ENCODE data around the gene SZT2.
"Not testable (repeated sequence)": the region's sequence is repeated elsewhere in the genome, so short reads cannot be mapped to it uniquely, and the experiment has no call there.

The SZT2 gene

GRCh38 chr1:43469932-43470331 is 80.2 kb downstream of the SZT2 start:
- no peaks in the 10 kb centered on the region for H3K4me1 ChIP-seq (ENCODE audit: control insufficient read depth, low read length)
- H3K36me3 ChIP-seq (ENCODE audit: control insufficient read depth, low read length), result no peaks in the 10 kb centered on the region
- peaks cover 21% of the 10 kb centered on the region for H3K27me3 ChIP-seq (ENCODE audit: control insufficient read depth, low read length)
- no peak for TF ChIP-seq EZH2phosphoT487 (IDR thresholded peaks at IDR 0.05; ENCODE audit: borderline replicate concordance, low read length)
- no peak for TF ChIP-seq CTCF (IDR thresholded peaks at IDR 0.05; ENCODE audit: low read depth, low read length, poor library complexity, severe bottlenecking)
- no peaks in the 10 kb centered on the region for H3K9me2 ChIP-seq (replicated peaks; ENCODE audit: control insufficient read depth, low read length)
- H3K27ac ChIP-seq (ENCODE audit: low read depth, low read length), result no peak overlapping the region
- no peaks in the 10 kb centered on the region for H3K9me3 ChIP-seq (ENCODE audit: control insufficient read depth, insufficient read depth, low read length)
- H3K79me2 ChIP-seq (ENCODE audit: control insufficient read depth, low read length), result no peaks in the 10 kb centered on the region
- no peaks in the 10 kb centered on the region for H4K20me1 ChIP-seq (ENCODE audit: control insufficient read depth, insufficient read depth, low read depth, low read length)
- H3K4me2 ChIP-seq (ENCODE audit: low read length), result no peak overlapping the region
- H3F3A ChIP-seq (ENCODE audit: control insufficient read depth, insufficient read depth), result no peaks in the 10 kb centered on the region
- no peak overlapping the region for H3K4me3 ChIP-seq (ENCODE audit: low read length)

GRCh38 chr1:43472087-43472462 is 82.4 kb downstream of the SZT2 start:
- Histone ChIP-seq H3K27me3 (ENCODE audit: control insufficient read depth, low read length) (peaks cover 23% of the 10 kb centered on the region), H3K4me3 (ENCODE audit: low read length) (no peak overlapping the region), H3K79me2 (ENCODE audit: control insufficient read depth, low read length) (no peaks in the 10 kb centered on the region), H4K20me1 (ENCODE audit: control insufficient read depth, insufficient read depth, low read depth, low read length) (no peaks in the 10 kb centered on the region), H3K4me2 (ENCODE audit: low read length) (no peak overlapping the region), H3K4me1 (ENCODE audit: control insufficient read depth, low read length) (no peaks in the 10 kb centered on the region), H3F3A (ENCODE audit: control insufficient read depth, insufficient read depth) (no peaks in the 10 kb centered on the region), H3K9me3 (ENCODE audit: control insufficient read depth, insufficient read depth, low read length) (no peaks in the 10 kb centered on the region), H3K27ac (ENCODE audit: low read depth, low read length) (no peak overlapping the region), H3K36me3 (ENCODE audit: control insufficient read depth, low read length) (no peaks in the 10 kb centered on the region), H3K9me2 (replicated peaks; ENCODE audit: control insufficient read depth, low read length) (no peaks in the 10 kb centered on the region)
- no peak for TF ChIP-seq EZH2phosphoT487 (IDR thresholded peaks at IDR 0.05; ENCODE audit: borderline replicate concordance, low read length)
- TF ChIP-seq CTCF (IDR thresholded peaks at IDR 0.05; ENCODE audit: low read depth, low read length, poor library complexity, severe bottlenecking), result no peak

- not testable (repeated sequence) for H3K4me1 ChIP-seq (ENCODE audit: control insufficient read depth, low read length); H4K20me1 ChIP-seq (ENCODE audit: control insufficient read depth, insufficient read depth, low read depth, low read length); H3K27ac ChIP-seq (ENCODE audit: low read depth, low read length); H3K9me3 ChIP-seq (ENCODE audit: control insufficient read depth, insufficient read depth, low read length); H3F3A ChIP-seq (ENCODE audit: control insufficient read depth, insufficient read depth); H3K36me3 ChIP-seq (ENCODE audit: control insufficient read depth, low read length); H3K4me2 ChIP-seq (ENCODE audit: low read length); H3K79me2 ChIP-seq (ENCODE audit: control insufficient read depth, low read length); H3K4me3 ChIP-seq (ENCODE audit: low read length); H3K9me2 ChIP-seq (replicated peaks; ENCODE audit: control insufficient read depth, low read length)
- peaks cover 23% of the 10 kb centered on the region for H3K27me3 ChIP-seq (ENCODE audit: control insufficient read depth, low read length)
Observed at GRCh38 chr1:43472463-43473151, 82.9 kb downstream of the SZT2 start.

- no peak overlapping the region for H3K4me2 ChIP-seq (ENCODE audit: low read length)
- no peaks in the 10 kb centered on the region for H3F3A ChIP-seq (ENCODE audit: control insufficient read depth, insufficient read depth)
- H3K9me2 ChIP-seq (replicated peaks; ENCODE audit: control insufficient read depth, low read length), result no peaks in the 10 kb centered on the region
- H3K27me3 ChIP-seq (ENCODE audit: control insufficient read depth, low read length), result peaks cover 23% of the 10 kb centered on the region
- no peaks in the 10 kb centered on the region for H3K79me2 ChIP-seq (ENCODE audit: control insufficient read depth, low read length)
- H3K36me3 ChIP-seq (ENCODE audit: control insufficient read depth, low read length), result no peaks in the 10 kb centered on the region
- no peaks in the 10 kb centered on the region for H4K20me1 ChIP-seq (ENCODE audit: control insufficient read depth, insufficient read depth, low read depth, low read length)
- no peaks in the 10 kb centered on the region for H3K9me3 ChIP-seq (ENCODE audit: control insufficient read depth, insufficient read depth, low read length)
- H3K4me3 ChIP-seq (ENCODE audit: low read length), result no peak overlapping the region
- TF ChIP-seq EZH2phosphoT487 (IDR thresholded peaks at IDR 0.05; ENCODE audit: borderline replicate concordance, low read length), result no peak
- TF ChIP-seq CTCF (IDR thresholded peaks at IDR 0.05; ENCODE audit: low read depth, low read length, poor library complexity, severe bottlenecking), result no peak
- no peaks in the 10 kb centered on the region for H3K4me1 ChIP-seq (ENCODE audit: control insufficient read depth, low read length)
- H3K27ac ChIP-seq (ENCODE audit: low read depth, low read length), result no peak overlapping the region
Observed at GRCh38 chr1:43473463-43473862, 83.8 kb downstream of the SZT2 start.

- H3K4me2 ChIP-seq (ENCODE audit: low read length); H3K36me3 ChIP-seq (ENCODE audit: control insufficient read depth, low read length); H3K4me1 ChIP-seq (ENCODE audit: control insufficient read depth, low read length); H3K79me2 ChIP-seq (ENCODE audit: control insufficient read depth, low read length); H3K9me2 ChIP-seq (replicated peaks; ENCODE audit: control insufficient read depth, low read length); H3K9me3 ChIP-seq (ENCODE audit: control insufficient read depth, insufficient read depth, low read length); H4K20me1 ChIP-seq (ENCODE audit: control insufficient read depth, insufficient read depth, low read depth, low read length); H3K27ac ChIP-seq (ENCODE audit: low read depth, low read length); H3F3A ChIP-seq (ENCODE audit: control insufficient read depth, insufficient read depth); H3K4me3 ChIP-seq (ENCODE audit: low read length): not testable (repeated sequence)
- peaks cover 31% of the 10 kb centered on the region for H3K27me3 ChIP-seq (ENCODE audit: control insufficient read depth, low read length)
Observed at GRCh38 chr1:43475611-43476401, 86.1 kb downstream of the SZT2 start.

All from DOHH2 (cell line).